Neural progenitor cell (in vitro differentiated cells): ENCODE results near the gene E4F1.

Source experiments
- EZH2 ChIP-seq: fragments of 200-600 bp; sonication (generic); IDR thresholded peaks from 2 replicates; pipeline ENCODE4 v1.6.1; 2017; ENCODE audit warnings: antibody characterized with exemption, mild to moderate bottlenecking, moderate library complexity
- TF ChIP-seq, protein P1 (sequence below): fragments of 200-600 bp; sonication (generic); IDR thresholded peaks from 2 replicates; pipeline ENCODE4 v1.5.1; 2017; ENCODE audit warnings: antibody characterized with exemption, mild to moderate bottlenecking

- TF ChIP-seq, protein P1, sequence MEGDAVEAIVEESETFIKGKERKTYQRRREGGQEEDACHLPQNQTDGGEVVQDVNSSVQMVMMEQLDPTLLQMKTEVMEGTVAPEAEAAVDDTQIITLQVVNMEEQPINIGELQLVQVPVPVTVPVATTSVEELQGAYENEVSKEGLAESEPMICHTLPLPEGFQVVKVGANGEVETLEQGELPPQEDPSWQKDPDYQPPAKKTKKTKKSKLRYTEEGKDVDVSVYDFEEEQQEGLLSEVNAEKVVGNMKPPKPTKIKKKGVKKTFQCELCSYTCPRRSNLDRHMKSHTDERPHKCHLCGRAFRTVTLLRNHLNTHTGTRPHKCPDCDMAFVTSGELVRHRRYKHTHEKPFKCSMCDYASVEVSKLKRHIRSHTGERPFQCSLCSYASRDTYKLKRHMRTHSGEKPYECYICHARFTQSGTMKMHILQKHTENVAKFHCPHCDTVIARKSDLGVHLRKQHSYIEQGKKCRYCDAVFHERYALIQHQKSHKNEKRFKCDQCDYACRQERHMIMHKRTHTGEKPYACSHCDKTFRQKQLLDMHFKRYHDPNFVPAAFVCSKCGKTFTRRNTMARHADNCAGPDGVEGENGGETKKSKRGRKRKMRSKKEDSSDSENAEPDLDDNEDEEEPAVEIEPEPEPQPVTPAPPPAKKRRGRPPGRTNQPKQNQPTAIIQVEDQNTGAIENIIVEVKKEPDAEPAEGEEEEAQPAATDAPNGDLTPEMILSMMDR: peak; percentile 7
- no peak for TF ChIP-seq EZH2
These were observed 19.7 kb downstream of the E4F1 start for GRCh38 chr16:2243031-2243528.
